Mesenchymal stem cell (in vitro differentiated cells and primary cell): ENCODE measurements around the gene TCF12.

Experiments used
- DNase-seq: peaks from one replicate; pipeline ENCODE4 v3.0.0-alpha.2; 2013
- H2AFZ ChIP-seq: one replicate; pipeline ENCODE4 v1.6.1; 2013; ENCODE audit warnings: low read depth, mild to moderate bottlenecking, control low read depth, inconsistent platforms, low read length, moderate library complexity
- H2AK5ac ChIP-seq: 2 replicates; pipeline ENCODE4 v1.6.1; 2013; ENCODE audit warnings: low read length, moderate library complexity, mild to moderate bottlenecking, inconsistent platforms; ENCODE audit not compliant: severe bottlenecking
- H2BK120ac ChIP-seq: one replicate; pipeline ENCODE4 v1.6.1; 2013; ENCODE audit warnings: low read depth, mild to moderate bottlenecking, inconsistent platforms, low read length, moderate library complexity
- H2BK12ac ChIP-seq, 2 experiments: one replicate each; pipeline ENCODE4 v1.6.1; 2013; ENCODE audit warnings: inconsistent platforms in 2 of 2, low read length in 2 of 2, mild to moderate bottlenecking in 2 of 2, moderate library complexity in 2 of 2, control low read depth in 1 of 2
- H2BK15ac ChIP-seq: one replicate; pipeline ENCODE4 v1.6.1; 2013; ENCODE audit warnings: mild to moderate bottlenecking, low read depth, inconsistent platforms; ENCODE audit not compliant: poor library complexity, severe bottlenecking
- H2BK5ac ChIP-seq: 2 replicates; pipeline ENCODE4 v1.6.1; 2013; ENCODE audit warnings: low read depth, mild to moderate bottlenecking, low read length, control low read depth, inconsistent platforms; ENCODE audit not compliant: poor library complexity, severe bottlenecking
- H3K14ac ChIP-seq, 2 experiments: one replicate each; pipeline ENCODE4 v1.6.1; 2013; ENCODE audit warnings: inconsistent platforms in 2 of 2, low read length in 2 of 2, control low read depth in 1 of 2, mild to moderate bottlenecking in 1 of 2, moderate library complexity in 1 of 2
- H3K18ac ChIP-seq, 2 experiments: one replicate each; pipeline ENCODE4 v1.6.1; 2013; ENCODE audit warnings: inconsistent platforms in 2 of 2, low read length in 2 of 2, control low read depth in 1 of 2, low read depth in 1 of 2, mild to moderate bottlenecking in 1 of 2
- H3K23ac ChIP-seq, 2 experiments: one replicate each; pipeline ENCODE4 v1.6.1; 2013; ENCODE audit warnings: inconsistent platforms in 2 of 2, low read length in 2 of 2, mild to moderate bottlenecking in 2 of 2, moderate library complexity in 2 of 2, control low read depth in 1 of 2
- H3K27ac ChIP-seq: 2 replicates; pipeline ENCODE4 v1.5.1; 2013; ENCODE audit warnings: mild to moderate bottlenecking, moderate library complexity, low read length, control low read depth, inconsistent platforms; ENCODE audit not compliant: poor library complexity, severe bottlenecking
- H3K27me3 ChIP-seq, 2 experiments: 2 replicates each; pipeline versions ENCODE4 v1.6.1 to v1.7.0; 2013; ENCODE audit warnings: low read length in 2 of 2, mild to moderate bottlenecking in 2 of 2, moderate library complexity in 2 of 2, control low read depth in 1 of 2, inconsistent platforms in 1 of 2; ENCODE audit not compliant: control insufficient read depth in 1 of 2, insufficient read depth in 1 of 2
- H3K36me3 ChIP-seq, 2 experiments: 2 replicates each; pipeline versions ENCODE4 v1.6.1 to v1.7.0; 2013; ENCODE audit warnings: low read length in 2 of 2, control low read depth in 1 of 2, inconsistent platforms in 1 of 2, low read depth in 1 of 2, mild to moderate bottlenecking in 1 of 2; ENCODE audit not compliant: insufficient read depth in 2 of 2, control insufficient read depth in 1 of 2
- H3K4ac ChIP-seq, 2 experiments: one replicate each; pipeline ENCODE4 v1.6.1; 2013; ENCODE audit warnings: inconsistent platforms in 2 of 2, low read length in 2 of 2, mild to moderate bottlenecking in 2 of 2, moderate library complexity in 2 of 2, control low read depth in 1 of 2, low read depth in 1 of 2
- H3K4me1 ChIP-seq: 2 replicates; pipeline ENCODE4 v1.6.1; 2013; ENCODE audit warnings: low read depth, low read length, control low read depth; ENCODE audit not compliant: control insufficient read depth, insufficient read depth
- H3K4me2 ChIP-seq: 2 replicates; pipeline ENCODE4 v1.6.1; 2013; ENCODE audit warnings: low read length, mild to moderate bottlenecking, inconsistent platforms; ENCODE audit not compliant: poor library complexity, severe bottlenecking
- H3K4me3 ChIP-seq, 2 experiments: 2 replicates each; pipeline versions ENCODE4 v1.5.1 to v1.7.0; 2013; ENCODE audit warnings: low read length in 2 of 2, mild to moderate bottlenecking in 2 of 2, control low read depth in 1 of 2, low read depth in 1 of 2; ENCODE audit not compliant: insufficient read depth in 1 of 2
- H3K79me1 ChIP-seq: replicated peaks from 2 replicates; pipeline ENCODE4 v1.6.1; 2013; ENCODE audit warnings: mild to moderate bottlenecking, control low read depth, low read length, inconsistent platforms; ENCODE audit not compliant: poor library complexity, severe bottlenecking
- H3K9ac ChIP-seq: 2 replicates; pipeline ENCODE4 v1.7.0; 2013; ENCODE audit warnings: mild to moderate bottlenecking, low read length, moderate library complexity
- H3K9me3 ChIP-seq: 2 replicates; pipeline ENCODE4 v1.7.0; 2013; ENCODE audit warnings: mild to moderate bottlenecking, low read length; ENCODE audit not compliant: control insufficient read depth
- H4K8ac ChIP-seq: one replicate; pipeline ENCODE4 v1.6.1; 2013; ENCODE audit warnings: inconsistent platforms, mild to moderate bottlenecking, low read length, moderate library complexity
- H4K91ac ChIP-seq: one replicate; pipeline ENCODE4 v1.6.1; 2013; ENCODE audit warnings: mild to moderate bottlenecking, low read length, inconsistent platforms
- WGBS: methylation state at CpG from one replicate; pipeline ENCODE4 v1.1.7; 2013; ENCODE audit warnings: mixed read lengths; 5-methylcytosine and 5-hydroxymethylcytosine counted together

Gene TCF12

GRCh38 chr15:56915888-56916287 lies 2.6 kb upstream of the TCF12 start:
- Histone ChIP-seq H2BK12ac (no peak overlapping the region), H3K14ac (no peak overlapping the region), H2BK5ac (no peak overlapping the region), H3K4me3 (no peak overlapping the region), H3K23ac (no peak overlapping the region), H2BK15ac (no peak overlapping the region), H3K36me3 (peaks cover 0 to 12% of the 10 kb centered on the region in 2 experiments), H3K9me3 (no peaks in the 10 kb centered on the region), H3K27me3 (no peaks in the 10 kb centered on the region), H3K27ac (no peak overlapping the region), H2BK120ac (no peak overlapping the region), H4K91ac (no peak overlapping the region), H3K18ac (no peak overlapping the region), H2AFZ (no peak overlapping the region), H3K4me2 (no peak overlapping the region), H3K79me1 (peaks cover 10% of the 10 kb centered on the region), H3K4ac (no peak overlapping the region), H3K9ac (no peak overlapping the region), H2AK5ac (no peak overlapping the region), H3K4me1 (peaks cover 5% of the 10 kb centered on the region), H4K8ac (no peak overlapping the region)
- DNase-seq: no peak
- 87% methylated on average over 3 of the region's 4 CpGs for WGBS

GRCh38 chr15:56916825-56917477 lies 1.5 kb upstream of the TCF12 start:
- Histone ChIP-seq H2BK12ac (no peak overlapping the region), H2BK5ac (no peak overlapping the region), H3K27ac (no peak overlapping the region), H2AK5ac (no peak overlapping the region), H3K4me1 (peaks cover 5% of the 10 kb centered on the region), H3K79me1 (peaks cover 10% of the 10 kb centered on the region), H2AFZ (no peak overlapping the region), H3K23ac (no peak overlapping the region), H3K36me3 (peaks cover 0 to 18% of the 10 kb centered on the region in 2 experiments), H2BK120ac (no peak overlapping the region), H3K18ac (no peak overlapping the region), H3K4me2 (no peak overlapping the region), H3K4ac (no peak overlapping the region), H2BK15ac (no peak overlapping the region), H4K91ac (no peak overlapping the region), H3K9me3 (no peaks in the 10 kb centered on the region), H3K14ac (no peak overlapping the region), H3K4me3 (peak overlapping the region in 1 of 2 experiments; percentile 92), H3K27me3 (no peaks in the 10 kb centered on the region), H3K9ac (peak overlapping the region; percentile 94), H4K8ac (no peak overlapping the region)
- no peak for DNase-seq
- 93% methylated on average over 6 of the region's 8 CpGs for WGBS

GRCh38 chr15:56917652-56918045 lies 795 bp upstream of the TCF12 start:
- H3K4me2 ChIP-seq: peak overlapping the region; percentile 69
- peak overlapping the region; percentile 84 for H2AK5ac ChIP-seq
- H3K4me1 ChIP-seq: peaks cover 5% of the 10 kb centered on the region
- H3K9ac ChIP-seq: peak overlapping the region; percentile 94
- peak overlapping the region; percentile 71 for H3K27ac ChIP-seq
- no peak overlapping the region for H2BK120ac ChIP-seq
- H3K14ac ChIP-seq: peak overlapping the region in 1 of 2 experiments; percentile 94
- no peak overlapping the region for H2BK15ac ChIP-seq
- H4K91ac ChIP-seq: peak overlapping the region; percentile 16
- H2AFZ ChIP-seq: peak overlapping the region; percentile 83
- WGBS: 39% methylated on average over 9 of the region's 9 CpGs
- H4K8ac ChIP-seq: peak overlapping the region; percentile 95
- peak overlapping the region in 1 of 2 experiments; percentile 51 for H2BK12ac ChIP-seq
- peak overlapping the region; percentile 96 to 99 for H3K18ac ChIP-seq
- H3K4me3 ChIP-seq: peak overlapping the region; percentile 89 to 92
- H3K36me3 ChIP-seq: peaks cover 0 to 25% of the 10 kb centered on the region in 2 experiments
- peak overlapping the region; percentile 86 for H2BK5ac ChIP-seq
- H3K27me3 ChIP-seq: no peaks in the 10 kb centered on the region
- DNase-seq: no peak
- H3K4ac ChIP-seq: peak overlapping the region; percentile 92 to 99
- H3K23ac ChIP-seq: no peak overlapping the region
- no peaks in the 10 kb centered on the region for H3K9me3 ChIP-seq
- H3K79me1 ChIP-seq: peaks cover 10% of the 10 kb centered on the region

- Histone ChIP-seq H3K79me1 (peaks cover 10% of the 10 kb centered on the region), H2BK15ac (peak overlapping the region; percentile 94), H3K9ac (peak overlapping the region; percentile 94), H2AK5ac (no peak overlapping the region), H3K18ac (peak overlapping the region; percentile 97 to 98), H2BK5ac (peak overlapping the region; percentile 36), H4K91ac (peak overlapping the region; percentile 97), H3K4me1 (peaks cover 5% of the 10 kb centered on the region), H3K4me3 (peak overlapping the region; percentile 89 to 92), H3K4me2 (peak overlapping the region; percentile 74), H3K4ac (peak overlapping the region; percentile 66 to 98), H3K36me3 (peaks cover 0 to 36% of the 10 kb centered on the region in 2 experiments), H2AFZ (peak overlapping the region; percentile 85), H2BK120ac (peak overlapping the region; percentile 98), H3K27ac (no peak overlapping the region), H3K23ac (peak overlapping the region; percentile 89 to 99), H3K14ac (peak overlapping the region; percentile 92 to 98), H4K8ac (peak overlapping the region; percentile 96), H3K27me3 (no peaks in the 10 kb centered on the region), H2BK12ac (peak overlapping the region in 1 of 2 experiments; percentile 77), H3K9me3 (no peaks in the 10 kb centered on the region)
- DNase-seq: peak; percentile 78
- WGBS: under 1% methylated on average over 40 of the region's 81 CpGs
Observed at GRCh38 chr15:56919031-56919608, 676 bp downstream of the TCF12 start.
